ENCODE results near the gene CLCNKA.

Gene CLCNKA

DNA sequence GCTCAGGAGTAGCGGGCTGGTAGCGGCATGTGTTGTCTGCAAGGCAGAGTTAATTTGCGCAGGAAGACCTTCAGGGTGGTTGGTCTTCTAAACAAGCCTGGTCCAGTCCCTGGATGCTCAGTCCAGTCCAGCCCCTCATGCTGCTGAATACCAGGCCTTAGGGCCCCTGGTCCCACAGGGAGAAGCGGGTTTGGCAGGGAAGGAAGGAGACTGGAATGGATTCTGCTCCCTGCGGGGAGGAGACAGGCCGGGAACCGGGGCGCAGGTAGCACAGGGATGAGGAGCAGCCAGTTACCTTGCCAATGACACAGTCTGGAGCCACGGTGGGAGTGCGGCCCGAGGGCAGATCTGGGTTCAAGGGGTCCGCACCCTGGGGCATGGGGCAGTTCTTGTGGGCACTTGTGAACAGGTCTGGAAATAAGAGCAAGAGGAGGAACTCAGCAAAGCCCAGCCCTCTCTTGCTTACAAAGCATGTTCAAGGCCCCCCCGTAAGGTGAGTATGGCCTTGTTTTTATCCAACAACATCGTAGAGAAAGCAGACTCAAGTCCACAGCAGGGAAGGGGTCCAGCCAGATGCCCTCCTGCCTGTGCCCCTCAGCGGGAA lies 41.5 kb downstream of the CLCNKA start:
- no peak for DNase-seq (ENCODE audit: low spot score)

DNA sequence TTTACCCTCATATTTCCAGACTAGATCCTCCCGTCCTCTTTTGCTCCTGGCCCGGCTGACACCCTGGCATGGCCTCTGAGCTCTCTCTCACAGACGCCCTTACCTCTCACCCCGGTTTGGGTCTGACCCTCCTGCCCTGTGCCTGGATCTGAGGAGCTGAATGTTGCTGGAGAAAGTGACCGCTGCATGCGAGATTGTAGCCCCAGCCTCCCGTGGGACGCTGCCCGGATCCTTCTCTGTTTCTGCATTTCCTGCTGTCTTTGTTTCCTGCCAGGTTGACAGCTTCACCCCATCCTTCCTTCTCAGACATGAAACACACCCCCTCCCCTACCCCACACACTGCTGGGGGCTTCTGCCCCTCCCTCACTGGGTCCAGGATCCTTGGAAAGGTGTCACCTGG lies 42.1 kb downstream of the CLCNKA start:
- no peak for DNase-seq (ENCODE audit: low spot score)

DNA sequence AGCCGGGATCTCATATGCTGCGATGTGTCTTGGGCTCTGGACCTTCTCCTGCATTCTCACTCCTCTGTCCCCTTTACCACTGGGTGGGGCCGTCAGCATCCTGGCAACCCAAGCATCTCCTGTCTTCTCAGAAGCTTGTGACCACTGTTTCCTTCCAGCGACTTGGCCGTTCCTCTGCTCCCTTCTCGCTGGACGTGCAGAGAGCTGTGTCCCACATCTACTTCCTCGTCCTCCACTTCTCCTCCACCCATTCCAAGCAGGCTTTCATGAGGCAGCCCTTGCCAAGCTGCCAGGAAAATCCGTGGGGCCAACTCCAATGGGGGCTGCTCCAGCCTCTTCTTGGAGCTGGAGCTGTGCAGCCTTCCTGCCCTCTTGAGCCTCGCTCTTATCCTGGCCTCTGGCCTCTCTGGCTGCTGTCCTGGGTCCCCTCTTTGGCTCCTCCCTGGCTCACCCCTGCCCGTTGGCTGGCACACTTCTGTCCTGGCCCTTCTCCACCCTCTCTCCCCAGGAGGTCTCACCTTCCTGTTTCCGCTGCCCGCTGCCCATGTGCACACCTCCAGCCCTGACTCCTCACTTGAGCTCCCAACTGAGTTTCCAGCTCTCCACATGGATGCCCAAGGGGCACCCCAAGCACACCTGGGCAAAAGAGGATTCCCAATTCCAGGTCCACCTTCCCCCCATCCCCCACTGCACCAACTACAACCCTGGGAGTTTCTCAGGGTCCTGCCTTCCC lies 42.9 kb downstream of the CLCNKA start:
- DNase-seq (ENCODE audit: low spot score) = no peak

DNA sequence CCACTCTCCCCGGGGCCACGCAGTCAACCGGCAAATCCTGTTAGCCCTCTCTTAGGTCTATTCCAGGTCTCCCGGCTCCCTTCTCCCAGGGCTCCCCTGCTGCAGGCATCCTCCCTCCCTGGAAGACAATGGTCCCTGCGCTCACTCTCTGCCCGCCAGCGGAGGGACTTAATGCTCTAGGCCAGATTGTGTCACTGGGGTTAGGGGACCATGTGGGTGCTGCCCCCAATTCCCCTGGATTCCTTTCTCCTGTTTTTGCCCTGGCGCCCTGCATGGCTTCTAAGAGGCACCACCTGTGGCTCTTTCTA lies 43.4 kb downstream of the CLCNKA start:
- DNase-seq (ENCODE audit: low spot score) = no peak

DNA sequence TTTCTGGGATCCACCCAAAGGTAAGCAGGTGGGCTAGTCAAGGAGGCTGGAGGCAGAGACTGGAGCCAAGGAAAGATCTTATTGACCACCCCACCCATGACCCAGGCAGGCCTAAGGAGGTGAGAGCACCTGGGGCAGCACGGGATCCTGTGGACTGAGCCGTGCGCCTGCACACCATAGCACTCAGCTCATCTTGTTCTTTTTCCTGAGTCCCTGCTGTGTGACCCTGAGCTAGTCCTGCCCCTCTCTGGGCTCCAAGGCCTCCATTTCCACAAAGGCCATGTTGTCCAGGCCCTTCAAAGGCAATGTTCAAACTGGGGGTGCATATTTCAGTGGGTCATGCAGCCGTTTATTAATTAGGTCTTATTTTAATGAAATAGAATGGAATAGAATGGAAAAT lies 44.4 kb downstream of the CLCNKA start:
- DNase-seq (ENCODE audit: low spot score) = no peak

DNA sequence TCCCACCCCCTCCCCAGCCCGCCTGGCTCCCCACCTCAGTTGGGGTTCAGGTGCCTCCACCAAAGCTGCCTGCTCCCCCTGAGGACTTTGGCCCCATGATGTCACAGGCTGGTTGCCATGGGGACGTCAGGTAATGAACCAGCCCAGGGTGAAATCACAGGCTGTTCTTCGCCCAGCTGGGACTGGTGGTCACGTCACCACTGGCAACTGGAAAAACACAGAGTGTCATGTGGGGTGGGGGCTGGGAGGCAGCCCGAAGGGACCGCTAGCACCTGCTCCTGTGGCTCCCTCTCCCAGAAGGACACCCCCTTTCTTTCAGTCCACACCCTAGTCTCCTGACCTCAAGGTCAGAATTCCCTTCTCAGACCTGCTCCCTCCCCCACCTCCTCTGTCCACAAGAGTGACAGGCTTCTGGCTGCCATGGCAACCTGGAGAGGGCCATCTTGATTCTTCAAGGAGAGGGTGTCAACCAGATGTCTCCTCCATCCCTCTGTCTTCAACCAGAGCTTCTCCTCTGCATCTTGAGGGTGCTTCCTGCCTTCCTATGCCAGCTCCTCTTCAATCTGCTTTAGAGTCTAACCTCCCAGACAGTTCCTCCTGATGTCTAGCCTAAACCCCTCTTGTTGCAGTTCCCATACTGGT lies 45.4 kb downstream of the CLCNKA start:
- DNase-seq (ENCODE audit: low spot score) = no peak

DNA sequence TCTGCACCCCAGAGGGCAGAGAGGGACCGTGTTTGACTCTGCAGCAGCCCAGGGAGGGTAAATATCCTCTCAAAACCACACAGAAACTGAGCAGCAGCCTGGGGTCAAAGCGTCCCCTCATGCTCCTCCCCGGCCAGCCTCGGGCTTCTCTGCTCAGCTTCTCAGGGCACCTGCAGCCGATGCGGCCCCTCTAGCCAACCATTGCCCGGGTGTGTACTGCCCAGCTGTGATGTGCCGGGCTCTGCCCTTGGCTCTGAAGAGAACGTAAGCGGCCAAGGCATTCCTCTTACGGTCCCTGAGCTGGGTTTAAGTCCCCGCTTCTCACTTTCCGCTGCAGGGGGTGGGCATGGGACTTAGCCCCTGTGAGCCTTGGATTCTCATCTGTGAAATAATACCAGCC lies 46.1 kb downstream of the CLCNKA start:
- DNase-seq (ENCODE audit: low spot score) = no peak

DNA sequence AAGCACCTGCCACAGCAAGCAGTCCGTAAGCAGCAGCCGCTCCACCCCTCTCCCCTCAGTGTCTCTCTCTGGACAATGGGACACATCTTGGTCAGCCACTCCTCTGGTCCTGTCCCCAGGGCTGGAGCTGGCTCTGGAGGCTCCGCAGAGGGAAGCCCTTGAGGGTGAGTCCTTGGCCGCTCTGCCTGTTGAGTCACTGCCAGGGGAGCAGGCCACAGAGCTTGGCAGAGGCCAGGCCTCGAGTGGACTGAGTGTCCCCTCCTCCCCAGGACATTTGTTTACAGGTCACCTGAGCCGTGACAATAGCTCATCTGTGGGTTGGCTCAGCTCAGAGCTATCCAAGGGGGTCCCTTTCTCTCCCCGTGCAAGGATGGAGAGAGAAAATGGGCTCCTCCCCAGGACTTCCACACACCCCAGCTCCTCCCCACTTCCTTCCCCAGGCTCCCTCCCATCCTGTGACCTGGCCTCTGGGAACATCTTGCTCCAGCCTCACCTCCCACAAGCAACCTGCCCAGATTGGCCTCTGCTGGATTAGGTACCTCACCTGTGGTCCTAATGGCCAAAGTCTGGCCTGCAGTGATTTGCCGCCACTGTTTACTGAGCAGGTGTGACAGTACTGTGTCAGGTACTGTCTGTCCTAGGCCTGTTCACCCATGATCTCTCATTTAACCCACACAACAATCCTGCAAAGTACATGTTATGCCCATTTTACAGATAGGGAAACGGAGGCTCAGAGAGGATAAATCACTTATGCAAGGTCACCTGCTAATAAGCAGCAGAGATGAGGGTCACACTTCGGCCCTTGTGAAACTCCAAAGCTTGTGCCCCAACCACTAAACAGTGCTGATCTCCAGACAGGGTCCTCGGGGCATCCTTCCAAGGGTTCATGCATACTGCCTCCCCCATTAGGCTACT lies 46.8 kb downstream of the CLCNKA start:
- peak; percentile 76 for DNase-seq (ENCODE audit: low spot score)

DNA sequence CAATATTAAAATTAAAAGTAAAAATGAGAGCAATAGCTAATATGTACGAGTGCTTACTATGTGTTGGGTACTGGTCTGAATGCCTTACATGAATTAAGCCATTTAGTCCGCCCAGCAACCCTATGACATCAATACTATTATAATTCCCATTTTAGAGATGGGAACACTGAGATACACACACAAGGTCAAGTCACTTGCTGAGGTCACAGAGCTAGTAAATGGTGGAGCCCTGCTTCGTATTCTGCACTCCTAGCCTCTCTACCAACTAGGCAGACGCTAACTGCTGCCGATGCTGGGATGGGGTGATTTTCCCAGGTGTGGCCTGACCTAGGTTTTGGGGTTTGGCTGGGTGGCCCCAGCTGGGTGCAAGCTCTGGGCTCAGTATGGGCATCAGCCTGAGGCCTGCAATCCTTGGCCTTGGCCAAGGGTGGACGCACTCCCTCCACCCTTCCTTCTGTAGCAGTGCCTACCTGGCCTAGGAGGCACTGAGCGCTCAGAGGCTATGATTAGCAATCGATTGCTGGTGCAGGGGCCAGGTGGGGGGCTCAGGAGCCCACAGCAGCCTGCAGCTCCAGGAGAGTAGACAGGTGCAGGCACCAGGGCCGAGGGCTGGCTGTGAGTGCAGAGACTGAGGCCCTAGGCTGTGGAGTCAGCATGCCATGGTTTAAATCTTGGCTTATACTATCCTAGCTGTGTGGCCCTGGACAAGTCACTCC lies 49.0 kb downstream of the CLCNKA start:
- DNase-seq (ENCODE audit: low spot score) = no peak

DNA sequence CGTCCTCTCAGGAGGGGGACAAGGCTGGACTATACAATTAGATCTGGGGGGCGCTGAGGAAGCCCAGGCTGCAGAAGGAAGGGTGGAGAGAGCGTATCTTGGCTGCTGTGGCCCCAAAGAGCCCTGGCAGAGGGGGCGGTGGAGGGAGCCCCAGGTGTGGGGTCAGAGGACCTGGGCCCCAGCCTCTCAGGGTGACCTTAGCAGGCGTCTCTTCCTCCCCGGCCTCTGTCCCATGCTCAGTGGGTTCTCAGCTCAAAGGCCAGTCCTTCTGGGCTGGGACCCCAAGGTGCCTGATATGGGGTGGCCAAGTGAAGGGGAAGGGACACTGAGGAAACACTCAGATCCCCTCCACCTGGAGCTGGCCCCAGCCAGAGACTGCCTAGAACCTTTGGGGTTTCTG lies 49.8 kb downstream of the CLCNKA start:
- no peak for DNase-seq (ENCODE audit: low spot score)

DNA sequence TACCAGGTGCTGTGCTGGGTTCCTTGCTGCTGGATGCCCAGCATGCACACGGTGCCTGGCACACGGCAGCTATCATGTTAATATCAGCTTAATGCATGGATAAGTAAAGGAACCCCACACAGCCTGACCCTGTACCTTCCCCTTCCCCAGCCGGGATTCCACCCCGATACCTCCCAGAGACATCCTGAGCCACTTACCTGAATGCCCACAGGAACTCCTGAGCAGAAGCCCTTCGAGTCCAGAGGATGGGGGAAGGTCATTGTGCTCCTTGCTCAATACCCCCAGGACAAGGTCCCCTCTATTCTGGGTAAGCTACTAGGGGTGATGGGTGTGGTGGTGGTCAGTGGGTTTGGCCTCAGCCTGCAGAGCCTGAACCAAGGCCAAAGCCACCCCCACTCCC lies 50.3 kb downstream of the CLCNKA start:
- no peak for DNase-seq (ENCODE audit: low spot score)

DNA sequence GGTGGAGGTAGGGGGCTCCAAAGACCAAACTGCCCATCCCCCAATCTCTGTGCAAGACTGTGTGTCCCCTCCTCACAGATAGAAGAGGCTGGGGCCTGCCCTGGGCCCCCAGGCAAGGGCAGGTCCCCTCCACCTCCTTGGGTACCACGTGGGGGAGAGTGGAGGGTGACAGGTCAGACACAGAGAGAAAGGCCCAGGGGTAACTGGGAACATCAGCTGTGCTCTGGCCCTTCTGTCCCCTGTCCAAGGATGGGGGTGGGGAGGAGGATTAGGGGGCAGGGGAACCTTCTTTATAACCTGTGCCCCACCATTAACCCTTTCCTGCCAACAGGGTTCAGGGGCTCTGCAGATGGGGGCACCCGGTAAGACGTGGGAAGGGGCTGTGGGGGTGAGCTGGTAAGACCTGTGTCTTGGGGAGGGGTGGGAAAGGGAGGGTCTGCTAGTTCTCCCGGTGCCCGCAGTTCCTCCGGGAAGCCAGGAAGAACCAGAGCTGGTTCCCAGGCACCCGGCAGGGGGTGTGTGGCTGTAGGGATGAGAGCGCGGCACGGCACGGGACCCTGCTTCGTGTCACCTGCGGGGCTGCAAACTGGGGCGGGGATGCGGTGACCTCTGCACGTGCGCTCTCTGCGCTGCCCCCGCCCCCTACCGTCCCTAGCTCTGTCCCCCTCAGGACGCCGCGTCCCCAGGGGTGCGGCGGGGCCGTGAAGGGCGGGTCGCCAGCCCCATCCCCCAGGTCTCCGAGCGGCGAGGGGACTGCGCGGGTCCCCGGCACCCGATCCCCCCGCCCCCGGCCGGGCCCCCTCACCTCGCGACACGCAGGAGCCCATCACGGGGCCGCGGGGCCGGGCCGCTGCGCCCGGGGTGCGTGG lies 51.0 kb downstream of the CLCNKA start:
- peak; percentile 51 for DNase-seq (ENCODE audit: low spot score)

DNA sequence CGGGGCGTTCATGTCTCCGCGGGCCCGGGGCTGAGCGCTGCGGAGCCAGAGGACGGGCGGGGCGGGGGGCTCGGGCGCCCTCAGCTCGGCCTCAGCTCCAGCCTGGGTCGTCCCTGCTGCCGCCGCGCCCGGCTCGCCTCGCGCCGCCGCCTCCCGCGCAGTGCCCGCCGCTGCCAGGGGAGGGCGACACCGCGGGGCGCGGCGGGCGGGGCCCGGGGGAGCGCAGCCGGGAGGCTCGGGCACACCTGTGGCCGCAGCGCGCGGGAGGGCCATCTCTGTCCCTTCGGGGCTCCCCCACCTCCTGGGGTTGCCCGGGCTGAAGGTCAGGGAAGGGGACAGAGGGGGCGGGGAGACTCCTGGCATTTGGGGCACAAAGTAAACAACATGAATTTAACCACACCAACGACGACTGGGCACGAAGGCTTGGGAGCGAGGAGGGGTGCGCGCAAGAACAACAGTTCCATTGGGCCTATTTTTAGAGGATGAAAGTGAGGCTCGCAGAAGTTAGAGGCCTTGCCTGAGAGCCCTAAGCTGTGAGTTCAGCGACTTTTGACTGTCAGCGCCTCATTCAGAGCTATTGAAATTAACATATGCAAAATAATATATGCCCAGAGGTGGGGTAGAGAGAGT lies 51.8 kb downstream of the CLCNKA start, which contains the start of gene FAM131C:
FAM131C (minus strand) TSS at position 162 of the 630 bp plus-strand sequence. CDS start 209 bp downstream, outside the sequence.
- DNase-seq (ENCODE audit: low spot score) = peak; percentile 89

DNA sequence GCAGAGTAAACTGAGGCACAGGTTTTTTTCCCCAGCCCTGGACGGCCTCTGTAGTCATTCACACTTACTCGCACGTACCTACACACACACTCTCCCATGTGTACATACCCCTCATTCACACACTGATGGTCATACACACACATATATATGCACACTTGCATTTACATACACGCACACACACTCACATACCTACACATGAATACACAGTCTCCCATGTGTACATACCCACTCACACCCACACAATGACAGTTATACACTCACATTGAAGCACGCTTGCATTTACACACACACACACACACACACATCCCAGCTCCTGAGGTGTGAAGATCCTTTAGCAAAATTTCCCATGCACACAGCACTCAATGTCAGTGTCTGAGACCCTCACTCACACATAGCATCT lies 52.4 kb downstream of the CLCNKA start:
- no peak for DNase-seq (ENCODE audit: low spot score)

DNA sequence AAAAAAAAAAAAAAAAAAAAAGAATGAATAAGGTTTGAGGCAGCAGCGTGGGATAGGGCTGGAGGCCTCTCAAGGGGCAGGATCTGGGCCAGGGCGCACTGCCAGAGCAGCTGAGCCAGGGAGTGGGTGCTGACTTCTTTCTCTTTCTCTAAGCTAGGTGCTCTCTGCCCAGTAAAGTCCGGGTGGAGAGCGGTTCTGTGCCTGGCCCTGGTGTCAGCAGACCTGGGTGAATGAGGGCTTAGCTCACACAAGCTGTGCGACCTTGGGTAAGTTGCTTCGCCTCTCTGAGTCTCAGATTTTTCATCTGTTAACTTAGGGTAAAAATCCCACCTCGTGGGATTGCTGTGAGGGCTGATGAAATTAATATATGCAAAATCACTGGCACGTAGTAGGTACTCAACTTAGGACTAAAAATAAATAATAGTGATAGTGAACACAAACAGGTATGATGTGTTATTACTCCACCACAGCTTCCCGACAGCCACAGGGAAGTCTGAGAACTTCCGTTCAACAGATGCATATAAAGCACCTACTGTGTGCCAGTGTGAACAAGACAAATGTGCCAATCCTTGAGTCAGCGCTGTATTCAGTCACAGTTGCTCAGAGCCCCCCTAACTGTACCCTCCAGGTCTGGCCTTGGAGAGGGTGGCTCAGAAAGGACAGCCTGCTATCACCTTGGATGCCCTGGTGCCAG lies 53.6 kb downstream of the CLCNKA start:
- peak; percentile 43 for DNase-seq (ENCODE audit: low spot score)

DNA sequence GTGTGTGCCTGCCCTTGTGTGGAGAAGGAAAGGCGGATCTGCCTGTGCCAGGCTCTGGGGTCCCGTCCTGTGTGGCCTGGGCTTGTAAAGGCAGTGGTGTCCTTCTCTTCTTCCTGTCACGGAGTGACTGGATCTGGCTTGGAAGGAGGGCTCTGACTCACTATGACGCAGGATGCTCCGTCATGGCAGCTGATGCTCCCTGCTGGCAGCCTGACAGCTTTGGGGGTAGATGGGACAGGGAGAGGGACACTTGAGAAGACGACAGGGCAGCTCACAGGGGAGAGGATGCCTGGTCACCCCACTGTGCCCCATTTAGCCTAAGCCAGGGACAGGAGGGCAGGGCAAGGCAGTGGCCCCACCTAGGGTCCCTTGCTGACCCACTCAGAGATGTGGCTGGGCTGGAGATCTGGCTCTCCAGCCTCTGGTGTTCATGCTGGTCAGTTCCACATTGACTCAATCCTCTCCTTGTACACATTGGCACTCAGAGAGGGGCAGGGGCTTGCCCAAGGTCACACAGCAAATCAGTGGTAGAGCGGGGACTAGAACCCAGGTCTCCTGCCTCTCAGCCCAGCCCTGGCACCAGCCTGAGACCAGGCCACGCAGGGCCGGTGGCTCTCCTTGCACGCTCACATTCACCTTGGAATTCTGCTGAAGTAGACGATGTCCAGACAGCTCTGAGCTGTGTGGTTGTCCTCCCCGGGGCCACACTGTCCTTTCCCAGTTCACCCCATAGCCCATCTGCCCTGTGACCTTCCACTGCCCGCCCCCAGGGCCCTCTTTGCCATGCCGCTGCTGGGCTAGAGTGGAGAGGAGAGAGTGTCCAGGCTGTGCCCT lies 54.4 kb downstream of the CLCNKA start:
- peak; percentile 90 for DNase-seq (ENCODE audit: low spot score)

DNA sequence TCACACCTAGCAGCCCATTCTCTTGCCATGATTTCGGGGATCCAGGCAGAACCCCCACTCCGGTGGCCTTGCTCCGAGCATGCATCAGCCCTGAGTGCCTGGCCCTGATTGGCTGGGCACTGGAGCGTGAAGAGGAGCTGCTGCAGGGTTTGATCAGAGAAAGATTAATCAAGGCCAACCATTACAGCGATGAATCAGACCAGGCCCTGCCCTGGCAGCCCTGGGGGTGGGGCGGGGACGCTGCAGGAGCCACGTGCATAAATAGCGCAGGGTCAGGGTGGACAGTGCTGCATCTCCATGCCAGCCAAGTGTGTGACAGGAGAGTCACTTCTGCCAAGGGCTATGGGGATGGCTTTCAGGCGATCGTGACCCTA lies 55.0 kb downstream of the CLCNKA start:
- peak; percentile 75 for DNase-seq (ENCODE audit: low spot score)

DNA sequence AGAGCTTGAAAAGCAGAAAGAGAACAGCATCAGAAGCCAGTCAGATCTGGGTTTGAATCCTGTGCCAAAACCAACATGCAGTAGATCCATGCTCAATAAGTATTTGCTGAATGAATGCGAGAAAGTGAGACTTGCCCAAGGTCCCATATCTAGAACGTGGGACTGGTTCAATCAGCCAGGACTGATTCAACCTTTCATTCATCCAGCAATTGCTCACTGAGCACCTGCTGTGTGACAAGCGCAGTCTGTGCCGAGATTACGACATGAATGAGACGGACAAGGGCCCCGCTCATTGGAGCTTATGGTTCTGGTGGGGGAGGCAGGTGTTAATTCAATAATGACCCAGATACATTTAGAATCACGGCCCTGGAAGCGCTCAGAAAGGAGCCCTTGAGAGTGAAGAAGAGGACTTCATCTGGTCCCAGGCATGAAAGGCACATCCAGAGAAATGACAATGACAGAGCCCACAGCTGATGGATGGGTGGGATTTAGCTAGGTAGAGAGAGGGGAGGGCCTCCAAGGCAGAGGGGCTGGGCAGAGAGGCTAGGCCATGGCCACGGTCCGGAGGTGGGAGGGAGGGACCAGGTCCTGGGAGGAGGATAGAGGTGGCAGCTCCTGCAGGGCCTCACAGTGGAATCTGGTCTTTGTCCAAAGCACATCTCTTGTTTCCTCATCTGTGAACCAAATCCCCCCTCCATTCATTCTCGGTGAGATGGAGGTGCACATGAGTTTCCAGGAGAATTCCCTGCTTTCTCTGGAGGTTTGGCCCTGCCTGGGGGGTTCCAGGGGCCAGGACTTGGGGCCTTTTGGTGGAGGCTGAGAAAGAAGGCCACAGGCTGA lies 55.8 kb downstream of the CLCNKA start:
- DNase-seq (ENCODE audit: low spot score) = no peak

Data from AG20443 (cell line).